B cell (primary cell): Measurements from ENCODE around the gene ZNF503. TPM values are rescaled to one million over a fixed set of nuclear protein-coding genes. Genes with fewer than 3 reads are reported as not detected.

Source experiments
- ATAC-seq: fragments of 200-7000 bp; cut with Tn5 transposase; one replicate; pipeline ENCODE4 v1.10.0; 2021; ENCODE audit warnings: low read depth, mild to moderate bottlenecking, moderate number of reproducible peaks, moderate library complexity
- CTCF ChIA-PET: fragments of 350-600 bp; sonication (Branson Sonifier 250); formaldehyde crosslinking; loops from one replicate; lab custom pipeline; 2021; ENCODE audit warnings: antibody characterized with exemption, inconsistent platforms; lab: Charles Lee
- POLR2A ChIA-PET: fragments of 350-600 bp; sonication (Branson Sonifier 250); formaldehyde crosslinking; loops from one replicate; lab custom pipeline; 2021; ENCODE audit warnings: antibody characterized with exemption; lab: Charles Lee
- DNase-seq: peaks from one replicate; pipeline ENCODE4 v3.0.0; 2013
- H2AFZ ChIP-seq: 2 replicates; pipeline ENCODE4 v1.6.1; 2012; ENCODE audit warnings: mild to moderate bottlenecking, low read depth, low read length; ENCODE audit not compliant: insufficient read depth, poor library complexity, severe bottlenecking
- H3K27ac ChIP-seq, 2 donors: 1 replicate in 1 of 2; 2 replicates in 1 of 2; pipeline ENCODE4 v1.5.1; 2012 to 2013; ENCODE audit warnings: low read length in 2 of 2, mild to moderate bottlenecking in 2 of 2, moderate library complexity in 1 of 2
- H3K27me3 ChIP-seq, 4 experiments: fragments of 200-600 bp in 1 of 4; sonication (generic) in 1 of 4; replicated peaks in 1 of 4; 1 replicate in 2 of 4; 2 replicates in 2 of 4; pipeline versions ENCODE4 v1.6.1 to v1.7.0; 2013 to 2016; ENCODE audit warnings: low read length in 3 of 4, mild to moderate bottlenecking in 2 of 4, mixed read lengths in 1 of 4, moderate library complexity in 1 of 4; ENCODE audit not compliant: insufficient read depth in 4 of 4, control insufficient read depth in 3 of 4; ENCODE audit errors: control extremely low read depth in 1 of 4
- H3K36me3 ChIP-seq, 2 experiments: replicated peaks in 1 of 2; 1 replicate in 1 of 2; 2 replicates in 1 of 2; pipeline versions ENCODE4 v1.6.1 to v1.7.1; 2013; ENCODE audit warnings: low read length in 1 of 2; ENCODE audit not compliant: insufficient read depth in 2 of 2, control insufficient read depth in 1 of 2; ENCODE audit errors: control extremely low read depth in 1 of 2, extremely low read depth in 1 of 2
- H3K4me1 ChIP-seq, 2 donors: fragments of 200-600 bp in 1 of 2; sonication (generic) in 1 of 2; 1 replicate in 1 of 2; 2 replicates in 1 of 2; pipeline versions ENCODE4 v1.5.1 to v1.6.1; 2013 to 2017; ENCODE audit warnings: low read length in 2 of 2; ENCODE audit not compliant: control insufficient read depth in 2 of 2, insufficient read depth in 2 of 2
- H3K4me2 ChIP-seq: replicated peaks from 2 replicates; pipeline ENCODE3; 2012; ENCODE audit warnings: mild to moderate bottlenecking, low read depth, low read length; ENCODE audit not compliant: poor library complexity, severe bottlenecking
- H3K4me3 ChIP-seq, 5 experiments: fragments of 200-600 bp in 1 of 5; sonication (generic) in 1 of 5; 1 replicate in 3 of 5; 2 replicates in 2 of 5; pipeline versions ENCODE4 v1.5.1 to v1.7.0; 2011 to 2016; ENCODE audit warnings: low read length in 4 of 5, mild to moderate bottlenecking in 4 of 5, low read depth in 2 of 5, control low read depth in 1 of 5, moderate library complexity in 1 of 5; ENCODE audit not compliant: insufficient read depth in 1 of 5; ENCODE audit errors: control extremely low read depth in 1 of 5, extremely low read depth in 1 of 5
- H3K79me2 ChIP-seq: fragments of 200-600 bp; sonication (generic); one replicate; pipeline ENCODE4 v1.6.0; 2016; ENCODE audit warnings: low read length; ENCODE audit not compliant: control insufficient read depth, insufficient read depth
- H3K9ac ChIP-seq: fragments of 200-600 bp; sonication (generic); 2 replicates; pipeline ENCODE4 v1.6.1; 2017; ENCODE audit warnings: mild to moderate bottlenecking, low read length, moderate library complexity
- H3K9me3 ChIP-seq, 3 donors: one replicate each; pipeline versions ENCODE4 v1.6.1 to v1.7.1; 2013; ENCODE audit warnings: low read length in 2 of 3; ENCODE audit not compliant: control insufficient read depth in 2 of 3, insufficient read depth in 1 of 3; ENCODE audit errors: control extremely low read depth in 1 of 3
- H4K20me1 ChIP-seq: 2 replicates; pipeline ENCODE4 v1.6.0; 2012; ENCODE audit warnings: mild to moderate bottlenecking, low read length; ENCODE audit not compliant: insufficient read depth, control insufficient read depth, poor library complexity, severe bottlenecking
- H3K27ac Mint-ChIP-seq: one replicate; pipeline ENCODE4 v1.8.0; 2021; ENCODE audit warnings: mixed read lengths
- H3K27me3 Mint-ChIP-seq: one replicate; pipeline ENCODE4 v1.8.0; 2021; ENCODE audit warnings: mixed read lengths
- H3K4me1 Mint-ChIP-seq: one replicate; pipeline ENCODE4 v1.8.0; 2021; ENCODE audit warnings: mixed read lengths
- H3K4me3 Mint-ChIP-seq: one replicate; pipeline ENCODE4 v1.8.0; 2021; ENCODE audit warnings: mixed read lengths
- H3K9me3 Mint-ChIP-seq: one replicate; pipeline ENCODE4 v1.8.0; 2022; ENCODE audit warnings: mixed read lengths; ENCODE audit not compliant: insufficient read depth
- EZH2 ChIP-seq: IDR thresholded peaks from 2 replicates; pipeline ENCODE4 v1.6.1; 2012; ENCODE audit warnings: borderline replicate concordance, low read depth, mild to moderate bottlenecking, moderate library complexity, low read length; ENCODE audit not compliant: insufficient read depth, poor library complexity, severe bottlenecking
- WGBS: methylation state at CpG from one replicate; pipeline ENCODE4 v1.1.5; 2013; ENCODE audit warnings: missing lambda C conversion rate; ENCODE audit not compliant: insufficient coverage; 5-methylcytosine and 5-hydroxymethylcytosine counted together
- intact Hi-C: fragments of 100-400 bp; cut with micrococcal nuclease; formaldehyde crosslinking; loops from one replicate; pipeline ENCODE4 v1.10.0; 2022
- polyA plus RNA-seq: library from polyadenylated mRNA; depleted of rRNA; stranded (reverse); fragments of >200 nt; gene quantifications from 2 replicates; pipeline ENCODE4 v1.2.3, GENCODE V29; 2012
- total RNA-seq, 2 donors: library from RNA; stranded (reverse); fragments of 120-200 nt in 1 of 2; gene quantifications; 1 replicate in 1 of 2; 2 replicates in 1 of 2; pipeline versions ENCODE4 v1.2.3 to v1.2.4, GENCODE V29; 2013 to 2022
- TF ChIP-seq, protein P1 (sequence below): fragments of 200-600 bp; IDR thresholded peaks from one replicate; pipeline ENCODE4 v1.8.0; 2022; ENCODE audit warnings: antibody characterized with exemption, mild to moderate bottlenecking

The ZNF503 gene
- total and polyA plus RNA-seq, 2 donors (not counting 1 experiment from before 2014, with no cell fraction given), result 0.04 TPM; not detected in 1

DNA sequence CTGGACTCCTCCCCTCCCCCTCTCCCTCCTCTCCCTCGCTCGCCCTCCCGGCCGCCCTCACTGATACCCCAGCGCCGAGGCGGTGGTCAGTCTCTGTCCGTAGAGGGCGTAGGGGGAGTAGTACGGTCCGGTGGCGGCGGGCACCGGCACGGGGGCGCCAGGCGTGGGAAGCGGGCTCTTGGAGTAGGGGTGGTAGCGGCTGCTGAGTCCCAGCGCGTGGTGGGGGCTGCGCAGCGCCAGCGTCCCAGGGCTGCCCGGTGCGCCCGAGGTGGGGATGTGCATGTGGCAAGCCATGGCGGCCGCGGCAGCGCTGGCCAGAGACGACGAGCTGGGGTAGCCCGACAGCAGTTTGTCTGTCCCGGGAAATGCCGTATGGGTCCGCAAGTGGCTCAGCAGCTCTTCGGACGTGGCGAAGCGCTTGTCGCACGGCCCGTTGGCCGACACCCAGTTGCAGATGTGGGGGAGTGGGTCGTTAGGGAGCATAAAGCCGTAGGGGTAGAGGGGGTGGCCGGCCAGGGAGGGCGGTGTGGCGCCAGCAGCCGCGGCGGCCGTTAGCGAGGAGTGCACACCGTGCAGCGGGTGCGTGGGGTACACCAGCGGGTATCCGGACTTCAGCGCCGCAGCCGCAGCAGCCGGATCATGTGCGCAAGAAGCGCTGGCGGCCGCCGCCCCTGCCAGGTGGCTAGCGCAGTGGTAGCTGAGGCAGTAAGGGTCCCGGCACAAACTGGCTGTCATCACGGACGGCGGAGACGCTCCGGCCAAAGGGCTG lies 2.7 kb downstream of the ZNF503 start:
- H3K79me2 ChIP-seq, result no peaks in the 10 kb centered on the region
- DNase-seq (peak; percentile 12), ATAC-seq (no peak)
- peaks cover 45 to 48% of the 10 kb centered on the region in 2 donors for H3K4me1 ChIP-seq
- H3K36me3 ChIP-seq, result no peaks in the 10 kb centered on the region
- no peak overlapping the region for H3K9ac ChIP-seq
- intact Hi-C loops, result no loop called here
- ChIA-PET CTCF (no interaction called here), POLR2A (no interaction called here)
- peaks cover 0 to 48% (median 0%) of the 10 kb centered on the region in 3 donors for H3K9me3 ChIP-seq
- peaks cover 0 to 80% (median 37%) of the 10 kb centered on the region in 4 experiments for H3K27me3 ChIP-seq
- no peak overlapping the region for H3K27ac ChIP-seq
- no peak overlapping the region for H2AFZ ChIP-seq
- TF ChIP-seq, protein P1, sequence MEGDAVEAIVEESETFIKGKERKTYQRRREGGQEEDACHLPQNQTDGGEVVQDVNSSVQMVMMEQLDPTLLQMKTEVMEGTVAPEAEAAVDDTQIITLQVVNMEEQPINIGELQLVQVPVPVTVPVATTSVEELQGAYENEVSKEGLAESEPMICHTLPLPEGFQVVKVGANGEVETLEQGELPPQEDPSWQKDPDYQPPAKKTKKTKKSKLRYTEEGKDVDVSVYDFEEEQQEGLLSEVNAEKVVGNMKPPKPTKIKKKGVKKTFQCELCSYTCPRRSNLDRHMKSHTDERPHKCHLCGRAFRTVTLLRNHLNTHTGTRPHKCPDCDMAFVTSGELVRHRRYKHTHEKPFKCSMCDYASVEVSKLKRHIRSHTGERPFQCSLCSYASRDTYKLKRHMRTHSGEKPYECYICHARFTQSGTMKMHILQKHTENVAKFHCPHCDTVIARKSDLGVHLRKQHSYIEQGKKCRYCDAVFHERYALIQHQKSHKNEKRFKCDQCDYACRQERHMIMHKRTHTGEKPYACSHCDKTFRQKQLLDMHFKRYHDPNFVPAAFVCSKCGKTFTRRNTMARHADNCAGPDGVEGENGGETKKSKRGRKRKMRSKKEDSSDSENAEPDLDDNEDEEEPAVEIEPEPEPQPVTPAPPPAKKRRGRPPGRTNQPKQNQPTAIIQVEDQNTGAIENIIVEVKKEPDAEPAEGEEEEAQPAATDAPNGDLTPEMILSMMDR, result no peak
- TF ChIP-seq EZH2, result no peak
- H3K4me3 ChIP-seq, result no peak overlapping the region
- no peak overlapping the region for H3K27ac Mint-ChIP-seq
- H4K20me1 ChIP-seq, result no peaks in the 10 kb centered on the region
- WGBS, result 98% methylated on average over 64 of the region's 76 CpGs
- H3K4me3 Mint-ChIP-seq, result peak overlapping the region; percentile 59
- no peak overlapping the region for H3K4me2 ChIP-seq
- H3K27me3 Mint-ChIP-seq, result peaks cover 47% of the 10 kb centered on the region
- H3K9me3 Mint-ChIP-seq, result no peaks in the 10 kb centered on the region
- H3K4me1 Mint-ChIP-seq, result peaks cover 35% of the 10 kb centered on the region

DNA sequence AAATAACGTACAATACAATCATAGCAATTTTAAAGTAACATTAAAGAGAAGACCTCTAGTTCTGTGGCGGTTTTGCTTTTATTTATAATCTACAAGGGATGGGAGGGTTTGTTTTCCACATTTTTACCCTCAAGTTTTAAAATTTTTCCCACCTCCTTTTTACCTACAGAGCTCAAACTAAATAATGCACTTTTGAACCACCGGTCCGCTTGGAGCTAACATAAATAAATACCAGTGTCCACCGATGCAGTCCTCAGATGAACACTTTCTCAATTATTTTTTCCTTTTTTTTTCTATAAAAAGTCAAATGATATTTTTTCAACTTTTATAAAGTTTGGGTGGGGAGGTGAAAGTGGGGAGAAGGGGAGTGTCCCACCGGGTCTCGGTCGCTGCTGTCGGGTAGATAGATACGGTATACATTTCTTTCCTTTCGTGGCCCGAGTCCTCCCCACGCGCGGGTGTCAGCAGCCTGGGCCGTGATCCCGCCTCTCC lies 3.3 kb downstream of the ZNF503 start:
- DNase-seq (no peak), ATAC-seq (no peak)
- Histone ChIP-seq H3K9ac (no peak overlapping the region), H3K4me2 (no peak overlapping the region), H3K36me3 (no peaks in the 10 kb centered on the region), H3K27ac (no peak overlapping the region), H4K20me1 (no peaks in the 10 kb centered on the region), H3K27me3 (peaks cover 0 to 78% (median 34%) of the 10 kb centered on the region in 4 experiments), H2AFZ (no peak overlapping the region), H3K4me1 (peaks cover 39 to 42% of the 10 kb centered on the region in 2 donors), H3K9me3 (peaks cover 0 to 42% (median 0%) of the 10 kb centered on the region in 3 donors), H3K4me3 (no peak overlapping the region), H3K79me2 (no peaks in the 10 kb centered on the region)
- 81% methylated on average over 3 of the region's 17 CpGs for WGBS
- H3K9me3 Mint-ChIP-seq, result no peaks in the 10 kb centered on the region
- peaks cover 47% of the 10 kb centered on the region for H3K27me3 Mint-ChIP-seq
- intact Hi-C loops, result no loop called here
- POLR2A ChIA-PET, result no interaction called here
- CTCF ChIA-PET, result no interaction called here
- H3K4me1 Mint-ChIP-seq, result peaks cover 32% of the 10 kb centered on the region
- peak overlapping the region; percentile 19 for H3K4me3 Mint-ChIP-seq
- TF ChIP-seq, protein P1, result no peak
- TF ChIP-seq EZH2, result no peak
- H3K27ac Mint-ChIP-seq, result no peak overlapping the region
